Panc1 (cell line): Measurements from ENCODE around the gene FUOM. TPM values are rescaled to one million over a fixed set of nuclear protein-coding genes. Genes with fewer than 3 reads are reported as not detected.

Experiments used
- ATAC-seq: fragments of 200-7000 bp; cut with Tn5 transposase; 2 replicates; pipeline ENCODE4 v1.9.1; 2020; ENCODE audit warnings: mild to moderate bottlenecking, moderate library complexity
- BruUV-seq: library from RNA; stranded (reverse); fragments of 400-500 nt; replicated peaks from 2 replicates; lab custom pipeline; 2021; lab: Mats Ljungman, UMichigan
- CTCF ChIA-PET: fragments of 300-600 bp; sonication (Branson Sonifier 250); formaldehyde crosslinking; loops from one replicate; lab custom pipeline; 2022; ENCODE audit warnings: antibody characterized with exemption; lab: Charles Lee
- POLR2A ChIA-PET: fragments of 300-600 bp; sonication (Branson Sonifier 250); formaldehyde crosslinking; loops from one replicate; lab custom pipeline; 2022; ENCODE audit warnings: antibody characterized with exemption; lab: Charles Lee
- DNase-seq: peaks from one replicate; pipeline ENCODE4 v3.0.0-alpha.2; 2010; ENCODE audit warnings: low read depth, low spot score
- H3K27ac ChIP-seq: 2 replicates; pipeline ENCODE4 v1.5.1; 2011; ENCODE audit warnings: mild to moderate bottlenecking, low read length, inconsistent platforms
- H3K27me3 ChIP-seq: fragments of 200-500 bp; sonication (Bioruptor generic); 2 replicates; pipeline ENCODE4 v1.6.0; 2014; ENCODE audit warnings: low read length, inconsistent platforms; ENCODE audit not compliant: control insufficient read depth, insufficient read depth
- H3K36me3 ChIP-seq: fragments of 200-500 bp; sonication (Bioruptor generic); 2 replicates; pipeline ENCODE4 v1.5.1; 2014; ENCODE audit warnings: inconsistent platforms, mild to moderate bottlenecking, low read length, moderate library complexity; ENCODE audit not compliant: control insufficient read depth, insufficient read depth
- H3K4me1 ChIP-seq: 2 replicates; pipeline ENCODE4 v1.5.1; 2011; ENCODE audit warnings: inconsistent platforms, mild to moderate bottlenecking, low read length, moderate library complexity; ENCODE audit not compliant: control insufficient read depth, insufficient read depth
- H3K4me3 ChIP-seq, 2 experiments: 2 replicates each; pipeline ENCODE4 v1.5.1; 2011 to 2012; ENCODE audit warnings: low read depth in 2 of 2, low read length in 2 of 2, mild to moderate bottlenecking in 2 of 2, inconsistent platforms in 1 of 2, moderate library complexity in 1 of 2
- H3K9me3 ChIP-seq: fragments of 200-500 bp; sonication (Bioruptor generic); 2 replicates; pipeline ENCODE4 v1.5.1; 2014; ENCODE audit warnings: low read depth, mild to moderate bottlenecking, inconsistent platforms, low read length, moderate library complexity; ENCODE audit not compliant: control insufficient read depth, insufficient read depth
- POLR2AphosphoS5 ChIP-seq: IDR thresholded peaks from 2 replicates; pipeline ENCODE4 v1.6.1; 2012; ENCODE audit warnings: mild to moderate bottlenecking, low read depth, low read length, moderate library complexity
- SIN3A ChIP-seq: IDR thresholded peaks from 2 replicates; pipeline ENCODE4 v1.6.1; 2012; ENCODE audit warnings: low read depth, mild to moderate bottlenecking, low read length, moderate library complexity, borderline replicate concordance; ENCODE audit not compliant: insufficient read depth
- TCF7L2 ChIP-seq: IDR thresholded peaks from 2 replicates; pipeline ENCODE4 v1.6.1; 2011; ENCODE audit warnings: mild to moderate bottlenecking, low read depth, low read length, inconsistent platforms
- in situ Hi-C: cut with HindIII; loops from 2 replicates; pipeline ENCODE4 v1.10.0; 2016; ENCODE audit warnings: low sequenced_read_pairs, low pct_unique_long_range_greater_than_20kb
- intact Hi-C: fragments of 100-400 bp; cut with micrococcal nuclease; formaldehyde crosslinking; loops from one replicate; pipeline ENCODE4 v1.10.0; 2022; ENCODE audit not compliant: unreplicated experiment
- total RNA-seq: library from RNA; stranded (reverse); gene quantifications from one replicate; pipeline ENCODE4 v1.2.1, GENCODE V29; 2021; ENCODE audit not compliant: unreplicated experiment
- TF ChIP-seq, protein P1 (sequence below), 2 experiments: IDR thresholded peaks; 2 replicates each; pipeline ENCODE4 v1.6.1; 2011 to 2012; ENCODE audit warnings: low read depth in 2 of 2, control low read depth in 1 of 2, low read length in 1 of 2, mild to moderate bottlenecking in 1 of 2, moderate library complexity in 1 of 2; ENCODE audit not compliant: insufficient read depth in 1 of 2
- TF ChIP-seq, protein P2 (sequence below): fragments of 450-650 bp; IDR thresholded peaks from 2 replicates; pipeline ENCODE4 v1.5.1; 2017; ENCODE audit warnings: mild to moderate bottlenecking

FUOM gene
- total RNA-seq, 1 experiment from 2014 or later: 39.6 TPM

DNA sequence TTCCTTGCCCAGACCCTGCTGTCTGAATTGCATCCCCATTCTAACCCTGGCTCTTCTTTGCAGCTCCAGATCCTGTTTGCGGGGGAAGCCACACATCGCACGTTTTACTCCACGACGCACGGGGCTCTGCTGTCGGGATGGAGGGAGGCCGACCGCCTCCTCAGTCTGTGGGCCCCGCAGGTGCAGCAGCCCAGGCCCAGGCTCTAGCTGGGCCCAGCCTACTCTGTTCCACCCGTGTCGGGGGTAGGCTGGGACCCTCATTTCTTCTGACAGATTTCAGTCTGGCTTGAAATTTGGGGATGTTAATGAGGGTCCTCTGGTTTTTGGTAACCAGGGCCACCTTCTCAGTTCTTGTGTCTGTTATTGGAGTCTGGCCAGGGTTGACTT is 33.4 kb upstream of the FUOM start:
- no peak overlapping the region for H3K27ac ChIP-seq
- ChIA-PET CTCF (no interaction called here), POLR2A (interaction anchor here (0.6 kb wide), 1 partner anchor 38 kb away, joined by 9 read pairs; no protein-coding TSS in a partner anchor)
- intact Hi-C loops: no loop called here
- H3K4me3 ChIP-seq: no peak overlapping the region
- TF ChIP-seq, protein P1, sequence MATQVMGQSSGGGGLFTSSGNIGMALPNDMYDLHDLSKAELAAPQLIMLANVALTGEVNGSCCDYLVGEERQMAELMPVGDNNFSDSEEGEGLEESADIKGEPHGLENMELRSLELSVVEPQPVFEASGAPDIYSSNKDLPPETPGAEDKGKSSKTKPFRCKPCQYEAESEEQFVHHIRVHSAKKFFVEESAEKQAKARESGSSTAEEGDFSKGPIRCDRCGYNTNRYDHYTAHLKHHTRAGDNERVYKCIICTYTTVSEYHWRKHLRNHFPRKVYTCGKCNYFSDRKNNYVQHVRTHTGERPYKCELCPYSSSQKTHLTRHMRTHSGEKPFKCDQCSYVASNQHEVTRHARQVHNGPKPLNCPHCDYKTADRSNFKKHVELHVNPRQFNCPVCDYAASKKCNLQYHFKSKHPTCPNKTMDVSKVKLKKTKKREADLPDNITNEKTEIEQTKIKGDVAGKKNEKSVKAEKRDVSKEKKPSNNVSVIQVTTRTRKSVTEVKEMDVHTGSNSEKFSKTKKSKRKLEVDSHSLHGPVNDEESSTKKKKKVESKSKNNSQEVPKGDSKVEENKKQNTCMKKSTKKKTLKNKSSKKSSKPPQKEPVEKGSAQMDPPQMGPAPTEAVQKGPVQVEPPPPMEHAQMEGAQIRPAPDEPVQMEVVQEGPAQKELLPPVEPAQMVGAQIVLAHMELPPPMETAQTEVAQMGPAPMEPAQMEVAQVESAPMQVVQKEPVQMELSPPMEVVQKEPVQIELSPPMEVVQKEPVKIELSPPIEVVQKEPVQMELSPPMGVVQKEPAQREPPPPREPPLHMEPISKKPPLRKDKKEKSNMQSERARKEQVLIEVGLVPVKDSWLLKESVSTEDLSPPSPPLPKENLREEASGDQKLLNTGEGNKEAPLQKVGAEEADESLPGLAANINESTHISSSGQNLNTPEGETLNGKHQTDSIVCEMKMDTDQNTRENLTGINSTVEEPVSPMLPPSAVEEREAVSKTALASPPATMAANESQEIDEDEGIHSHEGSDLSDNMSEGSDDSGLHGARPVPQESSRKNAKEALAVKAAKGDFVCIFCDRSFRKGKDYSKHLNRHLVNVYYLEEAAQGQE (IDR thresholded peaks at IDR 0.05; ENCODE audit: insufficient read depth in 1 of 2, low read depth in 2 of 2, low read length in 1 of 2): no peak
- no peak for TF ChIP-seq TCF7L2
- no peak for TF ChIP-seq POLR2AphosphoS5
- TF ChIP-seq, protein P2, sequence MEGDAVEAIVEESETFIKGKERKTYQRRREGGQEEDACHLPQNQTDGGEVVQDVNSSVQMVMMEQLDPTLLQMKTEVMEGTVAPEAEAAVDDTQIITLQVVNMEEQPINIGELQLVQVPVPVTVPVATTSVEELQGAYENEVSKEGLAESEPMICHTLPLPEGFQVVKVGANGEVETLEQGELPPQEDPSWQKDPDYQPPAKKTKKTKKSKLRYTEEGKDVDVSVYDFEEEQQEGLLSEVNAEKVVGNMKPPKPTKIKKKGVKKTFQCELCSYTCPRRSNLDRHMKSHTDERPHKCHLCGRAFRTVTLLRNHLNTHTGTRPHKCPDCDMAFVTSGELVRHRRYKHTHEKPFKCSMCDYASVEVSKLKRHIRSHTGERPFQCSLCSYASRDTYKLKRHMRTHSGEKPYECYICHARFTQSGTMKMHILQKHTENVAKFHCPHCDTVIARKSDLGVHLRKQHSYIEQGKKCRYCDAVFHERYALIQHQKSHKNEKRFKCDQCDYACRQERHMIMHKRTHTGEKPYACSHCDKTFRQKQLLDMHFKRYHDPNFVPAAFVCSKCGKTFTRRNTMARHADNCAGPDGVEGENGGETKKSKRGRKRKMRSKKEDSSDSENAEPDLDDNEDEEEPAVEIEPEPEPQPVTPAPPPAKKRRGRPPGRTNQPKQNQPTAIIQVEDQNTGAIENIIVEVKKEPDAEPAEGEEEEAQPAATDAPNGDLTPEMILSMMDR: no peak
- DNase-seq: no peak
- no peak for ATAC-seq
- no peaks in the 10 kb centered on the region; the same call in 1 of the 2 replicates for H3K36me3 ChIP-seq
- peaks cover 13% of the 10 kb centered on the region for H3K4me1 ChIP-seq
- H3K9me3 ChIP-seq: no peaks in the 10 kb centered on the region
- BruUV-seq: no TSS peak
- no peaks in the 10 kb centered on the region for H3K27me3 ChIP-seq
- in situ Hi-C loops: no loop called here

DNA sequence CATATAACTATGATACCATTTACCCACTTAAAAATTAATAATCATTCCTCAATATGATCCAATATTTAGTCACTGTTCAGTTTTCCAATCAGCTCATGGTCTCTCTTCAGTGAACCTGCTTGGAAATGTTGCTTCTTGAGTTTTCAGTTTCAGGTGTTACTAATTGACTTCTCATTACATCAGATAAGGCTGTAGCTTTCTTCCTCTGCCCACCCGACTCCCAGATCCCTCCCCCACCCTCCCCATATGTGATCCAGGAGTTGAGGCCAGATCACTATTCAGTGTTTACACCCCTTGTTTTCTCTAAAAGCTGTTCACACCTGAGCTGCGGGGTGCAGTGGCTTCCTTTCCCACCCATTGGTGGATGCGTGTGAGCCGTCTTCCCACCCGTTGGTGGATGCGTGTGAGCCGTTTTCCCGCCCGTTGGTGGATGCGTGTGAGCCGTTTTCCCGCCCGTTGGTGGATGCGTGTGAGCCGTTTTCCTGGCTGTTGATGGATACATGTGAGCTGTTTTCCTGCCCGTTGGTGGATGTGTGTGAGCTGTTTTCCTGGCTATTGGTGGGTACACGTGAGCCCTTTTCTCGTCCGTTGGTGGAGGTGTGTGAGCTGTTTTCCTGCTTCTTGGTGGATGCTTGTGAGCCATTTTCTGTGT is 32.9 kb upstream of the FUOM start:
- Histone ChIP-seq H3K4me3 (no peak overlapping the region), H3K36me3 (no peaks in the 10 kb centered on the region; the same call in 1 of the 2 replicates), H3K27me3 (no peaks in the 10 kb centered on the region), H3K27ac (no peak overlapping the region), H3K9me3 (no peaks in the 10 kb centered on the region), H3K4me1 (peaks cover 13% of the 10 kb centered on the region)
- in situ Hi-C loops (no loop called here), intact Hi-C loops (no loop called here)
- TF ChIP-seq TCF7L2 (no peak), POLR2AphosphoS5 (no peak), SIN3A (no peak)
- TF ChIP-seq, protein P1 (IDR thresholded peaks at IDR 0.05; ENCODE audit: insufficient read depth in 1 of 2, low read depth in 2 of 2, low read length in 1 of 2): no peak
- TF ChIP-seq, protein P2: no peak
- no peak for DNase-seq
- POLR2A ChIA-PET: interaction anchor here (0.6 kb wide), 1 partner anchor 38 kb away, joined by 9 read pairs; no protein-coding TSS in a partner anchor
- no TSS peak for BruUV-seq
- CTCF ChIA-PET: no interaction called here
- ATAC-seq: no peak
